ENCODE results near the gene IFIT3. TPM values are rescaled to one million over a fixed set of nuclear protein-coding genes. Genes with fewer than 3 reads are reported as not detected.
A peak's percentile ranks its signal among the peaks of the same experiment; 100 is the strongest.

IFIT3 gene
- total RNA-seq, 2 donors from 2014 or later = 2.6 to 12.6 TPM

- DNase-seq (ENCODE audit: low spot score in 2 of 2) = no peak
- H3K36me3 Mint-ChIP-seq = peaks cover 7% of the 10 kb centered on the region in 2 donors
- no peak for ATAC-seq
- H3K9me3 Mint-ChIP-seq = peaks cover 3 to 12% of the 10 kb centered on the region in 2 donors
- no peak overlapping the region for H3K27ac Mint-ChIP-seq
Observed at GRCh38 chr10:89299031-89299430, 28.8 kb upstream of the IFIT3 start.

GRCh38 chr10:89301232-89301631, 26.6 kb upstream of the IFIT3 start:
- H3K9me3 Mint-ChIP-seq = peaks cover 6 to 12% of the 10 kb centered on the region in 2 donors
- peak overlapping the region; percentile 73 to 84 for H3K27ac Mint-ChIP-seq
- peaks cover 14 to 19% of the 10 kb centered on the region in 2 donors for H3K36me3 Mint-ChIP-seq
- DNase-seq (ENCODE audit: low spot score in 2 of 2) (no peak), ATAC-seq (peak; percentile 39 to 56)

- H3K9me3 Mint-ChIP-seq = peaks cover 11 to 19% of the 10 kb centered on the region in 2 donors
- DNase-seq (ENCODE audit: low spot score in 2 of 2) = no peak
- H3K36me3 Mint-ChIP-seq = peaks cover 21 to 25% of the 10 kb centered on the region in 2 donors
- ATAC-seq = peak; percentile 79 to 80
- H3K27ac Mint-ChIP-seq = peak within 1 kb of the TSS; percentile 73 to 84
Observed at GRCh38 chr10:89301721-89302445, 25.9 kb upstream of the IFIT3 start, which contains the start of gene IFIT2. IFIT2 (plus strand) TSS chr10:89302046; CDS start chr10:89302124, 78 bp downstream.

- Mint-ChIP-seq H3K36me3 (peaks cover 27 to 30% of the 10 kb centered on the region in 2 donors), H3K27ac (peak overlapping the region in 1 of 2 donors; percentile 84), H3K9me3 (peaks cover 12 to 22% of the 10 kb centered on the region in 2 donors)
- ATAC-seq (no peak), DNase-seq (ENCODE audit: low spot score in 2 of 2) (no peak)
Observed at GRCh38 chr10:89302625-89303024, 25.2 kb upstream of the IFIT3 start.

GRCh38 chr10:89303161-89303560, 24.6 kb upstream of the IFIT3 start:
- Mint-ChIP-seq H3K9me3 (peaks cover 16 to 21% of the 10 kb centered on the region in 2 donors), H3K27ac (no peak overlapping the region), H3K36me3 (peaks cover 29 to 36% of the 10 kb centered on the region in 2 donors)
- DNase-seq (ENCODE audit: low spot score in 2 of 2) (no peak), ATAC-seq (no peak)

GRCh38 chr10:89304026-89304425, 23.8 kb upstream of the IFIT3 start:
- Mint-ChIP-seq H3K9me3 (peaks cover 14 to 17% of the 10 kb centered on the region in 2 donors), H3K27ac (no peak overlapping the region), H3K36me3 (peaks cover 28 to 37% of the 10 kb centered on the region in 2 donors)
- no peak for ATAC-seq
- no peak for DNase-seq (ENCODE audit: low spot score in 2 of 2)

GRCh38 chr10:89304446-89304845, 23.4 kb upstream of the IFIT3 start:
- ATAC-seq = no peak
- no peak overlapping the region for H3K27ac Mint-ChIP-seq
- no peak for DNase-seq (ENCODE audit: low spot score in 2 of 2)
- H3K36me3 Mint-ChIP-seq = peaks cover 28 to 37% of the 10 kb centered on the region in 2 donors
- H3K9me3 Mint-ChIP-seq = peaks cover 17 to 18% of the 10 kb centered on the region in 2 donors

GRCh38 chr10:89304925-89305324, 22.9 kb upstream of the IFIT3 start:
- Mint-ChIP-seq H3K9me3 (peaks cover 17 to 19% of the 10 kb centered on the region in 2 donors), H3K36me3 (peaks cover 30 to 39% of the 10 kb centered on the region in 2 donors), H3K27ac (no peak overlapping the region)
- DNase-seq (ENCODE audit: low spot score in 2 of 2) (no peak), ATAC-seq (no peak)

- Mint-ChIP-seq H3K36me3 (peaks cover 33 to 39% of the 10 kb centered on the region in 2 donors), H3K27ac (no peak overlapping the region), H3K9me3 (peaks cover 17 to 19% of the 10 kb centered on the region in 2 donors)
- DNase-seq (ENCODE audit: low spot score in 2 of 2) (no peak), ATAC-seq (no peak)
Observed at GRCh38 chr10:89305766-89306433, 21.9 kb upstream of the IFIT3 start.

- DNase-seq (ENCODE audit: low spot score in 2 of 2) = no peak
- Mint-ChIP-seq H3K9me3 (peaks cover 17 to 19% of the 10 kb centered on the region in 2 donors), H3K27ac (no peak overlapping the region), H3K36me3 (peaks cover 33 to 39% of the 10 kb centered on the region in 2 donors)
- ATAC-seq = no peak
Observed at GRCh38 chr10:89306434-89307268, 21.1 kb upstream of the IFIT3 start.

- ATAC-seq (no peak), DNase-seq (ENCODE audit: low spot score in 2 of 2) (no peak)
- Mint-ChIP-seq H3K27ac (no peak overlapping the region), H3K36me3 (peaks cover 33 to 39% of the 10 kb centered on the region in 2 donors), H3K9me3 (peaks cover 17 to 19% of the 10 kb centered on the region in 2 donors)
Observed at GRCh38 chr10:89307269-89307577, 20.6 kb upstream of the IFIT3 start.

- DNase-seq (ENCODE audit: low spot score in 2 of 2) = no peak
- Mint-ChIP-seq H3K36me3 (peaks cover 33 to 39% of the 10 kb centered on the region in 2 donors), H3K9me3 (peaks cover 17 to 19% of the 10 kb centered on the region in 2 donors), H3K27ac (no peak overlapping the region)
- ATAC-seq = no peak
Observed at GRCh38 chr10:89308266-89308665, 19.5 kb upstream of the IFIT3 start.

GRCh38 chr10:89308736-89309135, 19.1 kb upstream of the IFIT3 start:
- H3K9me3 Mint-ChIP-seq = peaks cover 17 to 19% of the 10 kb centered on the region in 2 donors
- DNase-seq (ENCODE audit: low spot score in 2 of 2) (no peak), ATAC-seq (no peak)
- H3K27ac Mint-ChIP-seq = no peak overlapping the region
- H3K36me3 Mint-ChIP-seq = peaks cover 33 to 39% of the 10 kb centered on the region in 2 donors

- Mint-ChIP-seq H3K36me3 (peaks cover 33 to 39% of the 10 kb centered on the region in 2 donors), H3K9me3 (peaks cover 17 to 19% of the 10 kb centered on the region in 2 donors), H3K27ac (no peak overlapping the region)
- DNase-seq (ENCODE audit: low spot score in 2 of 2) = no peak
- no peak for ATAC-seq
Observed at GRCh38 chr10:89309156-89310055, 18.4 kb upstream of the IFIT3 start.

- Mint-ChIP-seq H3K36me3 (peaks cover 33 to 36% of the 10 kb centered on the region in 2 donors), H3K27ac (no peak overlapping the region), H3K9me3 (peaks cover 17 to 19% of the 10 kb centered on the region in 2 donors)
- DNase-seq (ENCODE audit: low spot score in 2 of 2) (no peak), ATAC-seq (no peak)
Observed at GRCh38 chr10:89310056-89310893, 17.5 kb upstream of the IFIT3 start.
